H9 (cell line): ENCODE data around the gene ENC1. TPM values are rescaled to one million over a fixed set of nuclear protein-coding genes. Genes with fewer than 3 reads are reported as not detected.

Experiments
- DNase-seq: peaks from one replicate; pipeline ENCODE4 v3.0.0-alpha.2; 2017
- H2AFZ ChIP-seq: one replicate; pipeline ENCODE4 v1.6.1; 2013; ENCODE audit warnings: mild to moderate bottlenecking, low read length, control low read depth, moderate library complexity
- H2AK5ac ChIP-seq: 2 replicates; pipeline ENCODE4 v1.6.1; 2013; ENCODE audit warnings: low read length, control low read depth, mixed read lengths; ENCODE audit not compliant: insufficient read length
- H2BK120ac ChIP-seq: one replicate; pipeline ENCODE4 v1.6.1; 2013; ENCODE audit warnings: low read depth, mild to moderate bottlenecking, low read length, control low read depth, inconsistent platforms; ENCODE audit not compliant: poor library complexity, severe bottlenecking
- H2BK12ac ChIP-seq: 2 replicates; pipeline ENCODE4 v1.6.1; 2013; ENCODE audit warnings: low read length, control low read depth, mixed read lengths, low read depth; ENCODE audit not compliant: insufficient read length
- H2BK15ac ChIP-seq: 2 replicates; pipeline ENCODE4 v1.6.1; 2013; ENCODE audit warnings: low read depth, low read length, control low read depth
- H2BK20ac ChIP-seq: one replicate; pipeline ENCODE4 v1.6.1; 2013; ENCODE audit warnings: low read depth, mild to moderate bottlenecking, low read length, control low read depth, inconsistent platforms; ENCODE audit not compliant: poor library complexity, severe bottlenecking
- H2BK5ac ChIP-seq: 2 replicates; pipeline ENCODE4 v1.6.1; 2013; ENCODE audit warnings: low read length, control low read depth, mixed read lengths; ENCODE audit not compliant: insufficient read length
- H3K14ac ChIP-seq: 2 replicates; pipeline ENCODE4 v1.6.1; 2013; ENCODE audit warnings: low read length, control low read depth; ENCODE audit not compliant: insufficient read depth
- H3K18ac ChIP-seq: 2 replicates; pipeline ENCODE4 v1.6.1; 2013; ENCODE audit warnings: low read depth, mild to moderate bottlenecking, mixed read lengths, low read length, control low read depth; ENCODE audit not compliant: insufficient read length
- H3K23ac ChIP-seq: 2 replicates; pipeline ENCODE4 v1.6.1; 2013; ENCODE audit warnings: low read length, control low read depth, mixed read lengths, low read depth; ENCODE audit not compliant: insufficient read length
- H3K23me2 ChIP-seq: 2 replicates; pipeline ENCODE4 v1.6.1; 2013; ENCODE audit warnings: low read depth, mild to moderate bottlenecking, mixed read lengths, low read length, control low read depth; ENCODE audit not compliant: insufficient read length, poor library complexity, severe bottlenecking
- H3K27ac ChIP-seq: 2 replicates; pipeline ENCODE4 v1.5.1; 2013; ENCODE audit warnings: low read length, control low read depth, mixed read lengths, low read depth; ENCODE audit not compliant: insufficient read length
- H3K27me3 ChIP-seq: 2 replicates; pipeline ENCODE4 v1.6.1; 2013; ENCODE audit warnings: low read length, control low read depth, inconsistent platforms; ENCODE audit not compliant: insufficient read depth
- H3K4ac ChIP-seq: 2 replicates; pipeline ENCODE4 v1.6.1; 2013; ENCODE audit warnings: low read depth, mild to moderate bottlenecking, control low read depth, inconsistent platforms, low read length, moderate library complexity
- H3K4me1 ChIP-seq: 2 replicates; pipeline ENCODE4 v1.6.1; 2013; ENCODE audit warnings: low read length, control low read depth, inconsistent platforms; ENCODE audit not compliant: insufficient read depth
- H3K4me2 ChIP-seq: 2 replicates; pipeline ENCODE4 v1.6.1; 2013; ENCODE audit warnings: low read length, control low read depth, mixed read lengths; ENCODE audit not compliant: insufficient read length, insufficient read depth
- H3K56ac ChIP-seq: 2 replicates; pipeline ENCODE4 v1.6.1; 2013; ENCODE audit warnings: low read depth, mild to moderate bottlenecking, mixed read lengths, low read length, control low read depth; ENCODE audit not compliant: insufficient read length
- H3K79me1 ChIP-seq: 2 replicates; pipeline ENCODE4 v1.6.1; 2013; ENCODE audit warnings: low read depth, mild to moderate bottlenecking, moderate library complexity, low read length, control low read depth, inconsistent platforms; ENCODE audit not compliant: insufficient read depth, poor library complexity, severe bottlenecking
- H3K79me2 ChIP-seq: 2 replicates; pipeline ENCODE4 v1.6.1; 2013; ENCODE audit warnings: low read length, control low read depth, inconsistent platforms; ENCODE audit not compliant: insufficient read depth
- H3K9ac ChIP-seq: 2 replicates; pipeline ENCODE4 v1.6.1; 2013; ENCODE audit warnings: low read length, control low read depth, mixed read lengths; ENCODE audit not compliant: insufficient read length; ENCODE audit errors: extremely low read depth
- H3K9me3 ChIP-seq: one replicate; pipeline ENCODE4 v1.6.1; 2013; ENCODE audit warnings: low read depth, low read length, inconsistent platforms; ENCODE audit not compliant: control insufficient read depth
- H3T11ph ChIP-seq: one replicate; pipeline ENCODE4 v1.6.1; 2013; ENCODE audit warnings: mild to moderate bottlenecking, low read length, control low read depth, inconsistent platforms
- H4K20me1 ChIP-seq: one replicate; pipeline ENCODE4 v1.6.1; 2013; ENCODE audit not compliant: control insufficient read depth, insufficient read length, insufficient read depth
- H4K5ac ChIP-seq: 2 replicates; pipeline ENCODE4 v1.6.1; 2013; ENCODE audit warnings: low read depth, mild to moderate bottlenecking, mixed read lengths, low read length, control low read depth; ENCODE audit not compliant: insufficient read length
- H4K8ac ChIP-seq: replicated peaks from 2 replicates; pipeline ENCODE4 v1.6.1; 2013; ENCODE audit warnings: low read length, control low read depth, mixed read lengths, low read depth; ENCODE audit not compliant: insufficient read length
- H4K91ac ChIP-seq: 2 replicates; pipeline ENCODE4 v1.6.1; 2013; ENCODE audit warnings: low read depth, mild to moderate bottlenecking, moderate library complexity, mixed read lengths, low read length, control low read depth; ENCODE audit not compliant: insufficient read length
- H3K27ac Mint-ChIP-seq, 3 experiments: 2 replicates in 2 of 3; 3 replicates in 1 of 3; pipeline ENCODE4 v1.8.0; 2020 to 2021; ENCODE audit warnings: mixed read lengths in 3 of 3, mild to moderate bottlenecking in 1 of 3, moderate library complexity in 1 of 3
- H3K27me3 Mint-ChIP-seq: 2 replicates; pipeline ENCODE4 v1.8.0; 2021; ENCODE audit warnings: low read depth, mild to moderate bottlenecking, moderate library complexity, mixed read lengths
- H3K36me3 Mint-ChIP-seq, 3 experiments: 2 replicates in 2 of 3; 3 replicates in 1 of 3; pipeline ENCODE4 v1.8.0; 2020 to 2021; ENCODE audit warnings: low read depth in 3 of 3, mixed read lengths in 3 of 3; ENCODE audit not compliant: insufficient read depth in 1 of 3
- H3K4me1 Mint-ChIP-seq, 2 experiments: 2 replicates each; pipeline ENCODE4 v1.8.0; 2020; ENCODE audit warnings: mixed read lengths in 2 of 2
- H3K4me3 Mint-ChIP-seq, 2 experiments: 2 replicates in 1 of 2; 3 replicates in 1 of 2; pipeline ENCODE4 v1.8.0; 2020 to 2021; ENCODE audit warnings: mild to moderate bottlenecking in 2 of 2, mixed read lengths in 2 of 2, moderate library complexity in 1 of 2
- H3K9me3 Mint-ChIP-seq, 2 experiments: 2 replicates in 1 of 2; 3 replicates in 1 of 2; pipeline ENCODE4 v1.8.0; 2020; ENCODE audit warnings: mild to moderate bottlenecking in 2 of 2, mixed read lengths in 2 of 2, moderate library complexity in 1 of 2
- CTCF ChIP-seq: fragments of 200-600 bp; sonication (generic); conservative IDR thresholded peaks from 3 replicates; pipeline ENCODE4 v1.8.0; 2021; ENCODE audit warnings: antibody characterized with exemption, mild to moderate bottlenecking
- WGBS: extraction: QIAGEN DNeasy Blood & Tissue Kit; methylation state at CpG from one replicate; pipeline ENCODE4 v1.1.7; 2013; ENCODE audit warnings: missing lambda C conversion rate, low lambda C conversion rate, mixed read lengths; ENCODE audit not compliant: insufficient read length; ENCODE audit errors: extremely low coverage; 5-methylcytosine and 5-hydroxymethylcytosine counted together
- total RNA-seq: library from RNA; stranded (reverse); gene quantifications from 2 replicates; pipeline ENCODE4 v1.2.1, GENCODE V29; 2021

ENC1 gene
- total RNA-seq, 1 experiment from 2014 or later: 14.4 TPM

- H3K27ac ChIP-seq: no peak overlapping the region
- peaks cover 5 to 6% of the 10 kb centered on the region in 2 experiments; a peak in 3 of 4 replicates for H3K4me1 Mint-ChIP-seq
- no peaks in the 10 kb centered on the region for H3K79me2 ChIP-seq
- H3K9me3 ChIP-seq: no peaks in the 10 kb centered on the region
- H2BK120ac ChIP-seq: no peak overlapping the region
- H3K79me1 ChIP-seq: no peaks in the 10 kb centered on the region
- DNase-seq: no peak
- no peak overlapping the region for H2BK20ac ChIP-seq
- H3K23me2 ChIP-seq: no peaks in the 10 kb centered on the region
- H3K14ac ChIP-seq: no peak overlapping the region
- TF ChIP-seq CTCF: no peak
- H3K18ac ChIP-seq: no peak overlapping the region
- H3K9ac ChIP-seq: no peak overlapping the region
- no peak overlapping the region for H3T11ph ChIP-seq
- H3K27ac Mint-ChIP-seq: no peak overlapping the region
- no peak overlapping the region for H2AK5ac ChIP-seq
- H2BK12ac ChIP-seq: no peak overlapping the region
- no peaks in the 10 kb centered on the region; the same call in 1 of the 2 replicates for H3K4me1 ChIP-seq
- no peak overlapping the region for H3K4ac ChIP-seq
- no peak overlapping the region for H4K5ac ChIP-seq
- no peak overlapping the region for H3K4me3 Mint-ChIP-seq
- WGBS: no CpG with 5 or more reads among the region's 5 CpGs
- peaks cover 6 to 7% of the 10 kb centered on the region in 2 experiments; a peak in 3 of 5 replicates for H3K9me3 Mint-ChIP-seq
- H3K4me2 ChIP-seq: no peak overlapping the region
- no peak overlapping the region for H2AFZ ChIP-seq
- H4K8ac ChIP-seq: no peak overlapping the region
- no peak overlapping the region for H3K23ac ChIP-seq
- H3K27me3 ChIP-seq: no peaks in the 10 kb centered on the region
- H3K36me3 Mint-ChIP-seq: peaks cover 0 to 8% (median 0%) of the 10 kb centered on the region in 3 experiments; a peak in 2 of 7 replicates
- H2BK5ac ChIP-seq: no peak overlapping the region
- H3K56ac ChIP-seq: no peak overlapping the region
- H3K27me3 Mint-ChIP-seq: no peaks in the 10 kb centered on the region; the same call in 1 of the 2 replicates
- no peaks in the 10 kb centered on the region for H4K20me1 ChIP-seq
- H2BK15ac ChIP-seq: no peak overlapping the region
- H4K91ac ChIP-seq: no peak overlapping the region
Observed at GRCh38 chr5:74653991-74654390, 13.5 kb upstream of the ENC1 start.
